Tibial artery (tissue), 4 donors: ENCODE data around the gene CUX1.
"Not testable (repeated sequence)": the region's sequence is repeated elsewhere in the genome, so short reads cannot be mapped to it uniquely, and the experiment has no call there.

Source experiments
- DNase-seq, 2 donors: peaks; one replicate each; pipeline ENCODE4 v3.0.0-alpha.2; 2019
- H3K27ac ChIP-seq, 2 donors: fragments of 200-600 bp; sonication (generic) in 1 of 2; 1 replicate in 1 of 2; 2 replicates in 1 of 2; pipeline ENCODE4 v1.5.1; 2018 to 2019; ENCODE audit warnings: mild to moderate bottlenecking in 1 of 2
- H3K27me3 ChIP-seq, 2 donors: fragments of 200-600 bp; sonication (generic) in 1 of 2; one replicate each; pipeline versions ENCODE4 v1.5.1 to v1.6.0; 2016 to 2019
- H3K36me3 ChIP-seq, 3 donors: fragments of 200-600 bp; sonication (generic) in 2 of 3; one replicate each; pipeline ENCODE4 v1.5.1; 2016 to 2019; ENCODE audit warnings: mild to moderate bottlenecking in 2 of 3
- H3K4me1 ChIP-seq, 4 donors: fragments of 200-600 bp; sonication (generic) in 2 of 4; 1 replicate in 3 of 4; 2 replicates in 1 of 4; pipeline ENCODE4 v1.5.1; 2016 to 2019
- H3K4me3 ChIP-seq, 2 donors: fragments of 200-600 bp; sonication (generic) in 1 of 2; 1 replicate in 1 of 2; 2 replicates in 1 of 2; pipeline ENCODE4 v1.5.1; 2018 to 2019; ENCODE audit warnings: mild to moderate bottlenecking in 2 of 2
- H3K9me3 ChIP-seq, 3 donors: fragments of 200-600 bp; sonication (generic) in 1 of 3; one replicate each; pipeline ENCODE4 v1.5.1; 2016 to 2019
- intact Hi-C: fragments of 100-400 bp; cut with DNase I; formaldehyde crosslinking; loops from one replicate; pipeline ENCODE4 v1.15.0; 2023; ENCODE audit warnings: low total_unique reads
- TF ChIP-seq, protein P1 (sequence below), 2 experiments: fragments of 200-600 bp in 1 of 2; fragments of 450-650 bp in 1 of 2; IDR thresholded peaks; one replicate each; pipeline ENCODE4 v1.5.1; 2017 to 2019; ENCODE audit warnings: antibody characterized with exemption in 2 of 2, mild to moderate bottlenecking in 1 of 2, moderate library complexity in 1 of 2

CUX1 gene

DNA sequence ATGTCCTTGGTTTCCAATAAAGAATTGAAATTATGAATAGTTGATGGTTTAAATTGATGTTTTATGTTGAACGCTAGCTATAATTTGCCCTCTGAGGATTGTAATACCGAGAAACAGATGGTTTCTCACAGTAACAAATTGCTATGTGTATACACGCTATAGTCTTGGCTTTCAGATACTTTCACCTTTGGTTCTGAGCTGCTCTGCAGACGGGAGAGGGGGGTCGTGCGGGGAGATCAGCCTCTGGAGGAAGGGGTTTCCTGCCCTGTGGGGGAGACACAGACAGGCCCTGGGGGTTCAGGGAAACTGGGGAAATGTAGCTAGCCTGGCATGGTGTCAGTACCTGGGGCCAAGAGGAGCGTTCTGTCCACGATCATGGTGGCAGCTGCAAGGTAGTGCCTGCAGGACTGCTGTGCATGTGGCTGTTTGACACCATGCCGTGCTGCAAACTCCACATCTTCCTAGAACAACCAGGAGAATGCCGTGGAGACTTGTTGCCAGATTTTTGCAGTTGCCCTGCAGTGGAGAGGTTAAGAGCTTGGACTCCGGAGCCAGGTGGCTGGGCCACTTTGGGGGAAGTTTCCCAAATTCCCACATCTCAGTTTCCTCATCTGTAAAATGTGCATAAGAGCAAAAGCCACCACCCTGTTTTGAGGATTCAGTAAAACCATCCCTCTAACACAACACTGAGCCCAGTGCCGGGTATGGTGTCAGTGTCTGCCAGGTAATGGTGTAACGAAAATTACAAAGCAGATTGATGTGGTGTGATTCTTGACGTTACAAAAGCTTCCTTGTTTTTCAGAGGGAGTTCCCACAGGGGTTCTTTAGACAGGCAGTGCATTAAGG, 167.9 kb downstream of the CUX1 start:
- DNase-seq = peak in 1 of 2 donors; percentile 44
- Histone ChIP-seq H3K9me3 (no peaks in the 10 kb centered on the region), H3K4me1 (no peaks in the 10 kb centered on the region), H3K36me3 (peaks cover 0 to 6% (median 0%) of the 10 kb centered on the region in 3 donors), H3K4me3 (no peak overlapping the region), H3K27me3 (no peaks in the 10 kb centered on the region), H3K27ac (no peak overlapping the region)
- intact Hi-C loops = no loop called here
- TF ChIP-seq, protein P1, sequence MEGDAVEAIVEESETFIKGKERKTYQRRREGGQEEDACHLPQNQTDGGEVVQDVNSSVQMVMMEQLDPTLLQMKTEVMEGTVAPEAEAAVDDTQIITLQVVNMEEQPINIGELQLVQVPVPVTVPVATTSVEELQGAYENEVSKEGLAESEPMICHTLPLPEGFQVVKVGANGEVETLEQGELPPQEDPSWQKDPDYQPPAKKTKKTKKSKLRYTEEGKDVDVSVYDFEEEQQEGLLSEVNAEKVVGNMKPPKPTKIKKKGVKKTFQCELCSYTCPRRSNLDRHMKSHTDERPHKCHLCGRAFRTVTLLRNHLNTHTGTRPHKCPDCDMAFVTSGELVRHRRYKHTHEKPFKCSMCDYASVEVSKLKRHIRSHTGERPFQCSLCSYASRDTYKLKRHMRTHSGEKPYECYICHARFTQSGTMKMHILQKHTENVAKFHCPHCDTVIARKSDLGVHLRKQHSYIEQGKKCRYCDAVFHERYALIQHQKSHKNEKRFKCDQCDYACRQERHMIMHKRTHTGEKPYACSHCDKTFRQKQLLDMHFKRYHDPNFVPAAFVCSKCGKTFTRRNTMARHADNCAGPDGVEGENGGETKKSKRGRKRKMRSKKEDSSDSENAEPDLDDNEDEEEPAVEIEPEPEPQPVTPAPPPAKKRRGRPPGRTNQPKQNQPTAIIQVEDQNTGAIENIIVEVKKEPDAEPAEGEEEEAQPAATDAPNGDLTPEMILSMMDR (IDR thresholded peaks at IDR 0.05) = no peak

DNA sequence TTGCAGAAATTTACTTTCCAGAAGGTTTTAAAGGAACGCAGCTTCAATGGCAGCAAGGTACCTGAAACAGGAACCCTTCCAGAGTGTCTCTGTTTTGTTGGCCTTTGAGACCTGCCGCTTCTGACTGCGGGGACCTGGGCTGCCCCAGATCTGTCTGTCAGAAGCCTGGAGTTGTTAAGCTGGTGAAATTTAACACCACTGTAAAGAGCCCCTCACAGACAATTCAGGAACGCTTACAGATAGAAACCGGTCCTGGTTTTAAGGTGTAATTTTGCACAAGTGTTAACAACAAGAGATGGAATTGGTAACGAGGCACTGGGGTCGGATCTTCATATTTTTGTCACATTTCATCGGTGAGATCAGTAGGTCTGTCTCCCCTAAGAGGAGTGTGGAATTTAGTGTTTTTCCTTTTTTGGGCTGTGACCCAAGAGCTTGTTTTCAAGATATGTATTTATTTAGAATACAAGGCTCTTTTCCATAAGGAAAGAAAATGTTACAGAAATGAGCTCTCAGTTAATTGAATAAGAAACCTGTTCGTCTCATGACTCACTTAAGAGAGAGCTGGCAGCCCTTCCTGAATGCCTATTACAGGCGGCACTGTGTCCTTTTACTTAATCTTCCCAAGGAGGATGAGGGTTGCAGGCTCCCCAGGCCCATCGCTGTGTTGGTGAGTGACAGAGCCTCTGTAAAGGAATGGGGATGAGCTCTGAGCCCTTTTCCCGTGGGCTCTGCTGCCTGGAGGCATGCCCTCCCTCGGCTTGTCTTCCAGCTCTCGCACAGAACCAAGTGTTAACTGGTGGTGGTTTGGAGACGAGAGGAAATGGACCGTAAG, 168.7 kb downstream of the CUX1 start:
- no peak for DNase-seq
- H3K36me3 ChIP-seq = no peaks in the 10 kb centered on the region
- TF ChIP-seq, protein P1 (IDR thresholded peaks at IDR 0.05) = no peak
- H3K27me3 ChIP-seq = no peaks in the 10 kb centered on the region
- intact Hi-C loops = no loop called here
- no peak overlapping the region for H3K27ac ChIP-seq
- H3K4me1 ChIP-seq = no peaks in the 10 kb centered on the region
- no peaks in the 10 kb centered on the region for H3K9me3 ChIP-seq
- no peak overlapping the region for H3K4me3 ChIP-seq

DNA sequence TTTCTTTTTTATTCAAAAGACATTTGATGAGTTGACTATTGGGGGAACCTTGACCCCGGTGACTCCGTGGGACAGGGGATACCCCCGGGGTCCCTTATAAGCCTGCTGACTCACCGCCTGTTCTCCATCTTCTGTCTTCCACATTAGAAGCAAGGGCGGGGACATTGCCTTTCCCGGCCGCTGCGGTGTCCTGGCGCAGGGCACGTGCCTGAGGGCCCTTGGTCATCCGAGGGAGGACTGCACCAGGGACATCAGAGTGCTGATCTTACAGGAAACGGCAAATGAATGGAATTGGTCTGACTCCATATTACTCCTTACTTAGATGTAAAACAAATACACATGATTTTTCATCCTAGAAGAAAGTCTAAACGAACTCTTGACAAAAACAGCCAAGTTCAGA, 170.1 kb downstream of the CUX1 start:
- Histone ChIP-seq H3K27me3 (no peaks in the 10 kb centered on the region), H3K9me3 (no peaks in the 10 kb centered on the region), H3K27ac (no peak overlapping the region), H3K36me3 (no peaks in the 10 kb centered on the region), H3K4me1 (no peaks in the 10 kb centered on the region), H3K4me3 (no peak overlapping the region)
- no peak for DNase-seq
- TF ChIP-seq, protein P1 (IDR thresholded peaks at IDR 0.05) = no peak
- intact Hi-C loops = no loop called here

DNA sequence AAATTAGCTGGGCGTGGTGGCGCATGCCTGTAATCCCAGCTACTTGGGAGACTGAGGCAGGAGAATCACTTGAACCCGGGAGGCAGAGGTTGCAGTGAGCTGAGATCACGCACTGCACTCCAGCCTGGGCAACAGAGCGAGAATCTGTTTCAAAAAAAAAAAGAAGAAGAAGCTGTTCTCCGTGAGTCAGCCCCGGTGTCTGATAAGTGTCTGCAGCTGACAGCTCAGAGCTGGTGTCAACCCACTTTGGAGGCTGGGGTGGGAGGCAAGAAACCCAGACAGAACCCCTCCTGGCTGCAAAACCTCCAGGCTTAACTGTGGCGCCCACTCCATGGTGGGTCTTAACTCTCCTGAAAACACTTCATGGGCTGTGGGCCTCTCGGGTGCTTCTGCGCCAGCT, 170.6 kb downstream of the CUX1 start:
- DNase-seq, H3K27ac ChIP-seq, H3K4me1 ChIP-seq, H3K4me3 ChIP-seq, intact Hi-C loops, H3K27me3 ChIP-seq, H3K36me3 ChIP-seq, H3K9me3 ChIP-seq: not testable (repeated sequence)

DNA sequence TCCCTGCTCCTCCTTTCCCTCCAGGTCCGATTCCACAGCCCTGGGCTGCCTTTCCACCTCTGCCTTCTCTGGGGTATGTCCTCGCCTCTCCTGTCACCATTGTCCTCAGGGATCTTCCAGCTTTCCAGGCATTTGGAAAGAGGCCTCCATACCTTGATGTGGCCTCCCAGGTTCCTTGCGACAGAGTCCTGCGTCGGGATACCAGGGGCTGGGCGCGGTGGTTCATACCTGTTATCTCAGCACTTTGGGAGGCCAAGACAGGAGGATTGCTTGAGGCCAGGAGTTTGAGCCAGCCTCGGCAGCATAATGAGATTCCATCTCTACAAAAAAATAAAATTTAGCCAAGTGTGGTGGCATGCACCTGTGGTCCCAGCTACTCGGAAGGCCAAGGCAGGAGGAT, 171.1 kb downstream of the CUX1 start:
- intact Hi-C loops = no loop called here
- Histone ChIP-seq H3K27ac (no peak overlapping the region), H3K4me3 (no peak overlapping the region), H3K4me1 (no peaks in the 10 kb centered on the region), H3K36me3 (no peaks in the 10 kb centered on the region), H3K27me3 (no peaks in the 10 kb centered on the region), H3K9me3 (no peaks in the 10 kb centered on the region)
- TF ChIP-seq, protein P1 (IDR thresholded peaks at IDR 0.05) = no peak
- DNase-seq = peak in 1 of 2 donors; percentile 60

DNA sequence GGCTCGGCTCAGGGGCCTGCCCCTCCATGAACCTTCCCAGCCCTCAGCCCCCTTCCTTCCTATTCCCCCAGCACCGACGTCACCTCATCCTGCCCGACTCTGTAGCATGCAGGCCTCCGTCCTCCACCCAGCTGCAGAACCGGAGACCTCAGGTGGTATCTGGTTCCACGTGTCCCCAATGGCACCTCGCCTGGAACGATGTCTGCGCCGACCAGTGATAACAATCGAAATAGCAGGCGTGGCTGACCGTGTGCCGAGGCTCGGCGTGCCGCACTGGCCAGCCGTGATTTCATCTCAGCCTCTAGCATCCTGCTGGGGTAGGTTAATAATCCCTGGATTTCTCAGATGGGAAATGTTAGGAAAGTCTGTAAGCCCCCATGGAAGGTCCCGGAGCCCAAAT, 171.7 kb downstream of the CUX1 start:
- Histone ChIP-seq H3K36me3 (no peaks in the 10 kb centered on the region), H3K27me3 (no peaks in the 10 kb centered on the region), H3K4me3 (no peak overlapping the region), H3K9me3 (no peaks in the 10 kb centered on the region), H3K4me1 (no peaks in the 10 kb centered on the region), H3K27ac (no peak overlapping the region)
- TF ChIP-seq, protein P1 (IDR thresholded peaks at IDR 0.05) = no peak
- intact Hi-C loops = no loop called here
- no peak for DNase-seq
